HG03565 (cell line): ENCODE measurements around the gene KATNAL2.
"Not testable (repeated sequence)": the region's sequence is repeated elsewhere in the genome, so short reads cannot be mapped to it uniquely, and the experiment has no call there.

ENCODE experiments used
- ATAC-seq: cut with Tn5 transposase; IDR thresholded peaks from one replicate; pipeline ENCODE4 v1.9.1; 2021; ENCODE audit warnings: mild to moderate bottlenecking, moderate library complexity; ENCODE audit not compliant: unreplicated experiment

Gene KATNAL2

GRCh38 chr18:46939337-46939963, 22.0 kb downstream of the KATNAL2 start:
- no peak for ATAC-seq

- ATAC-seq, result no peak
Observed at GRCh38 chr18:46939998-46940571, 22.7 kb downstream of the KATNAL2 start.

DNA sequence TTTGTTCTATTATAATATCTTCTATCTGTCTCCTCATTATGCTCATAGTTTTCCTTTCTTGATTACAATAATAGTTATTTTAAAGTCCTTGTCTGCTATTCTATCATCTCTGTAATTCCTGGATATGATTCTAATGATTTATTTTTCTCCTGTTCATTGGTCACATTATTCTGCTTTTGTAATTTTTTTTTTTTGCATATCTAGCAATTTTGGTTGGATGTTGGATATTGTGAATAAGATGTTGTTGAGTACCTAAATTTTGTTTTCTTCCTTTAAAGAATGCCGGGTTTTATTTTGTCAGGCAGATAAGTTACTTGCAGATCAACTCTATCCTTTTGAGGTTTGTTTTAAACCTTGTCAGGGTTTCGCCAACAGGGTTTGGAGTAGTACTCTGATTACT, 25.2 kb downstream of the KATNAL2 start:
- no peak for ATAC-seq

DNA sequence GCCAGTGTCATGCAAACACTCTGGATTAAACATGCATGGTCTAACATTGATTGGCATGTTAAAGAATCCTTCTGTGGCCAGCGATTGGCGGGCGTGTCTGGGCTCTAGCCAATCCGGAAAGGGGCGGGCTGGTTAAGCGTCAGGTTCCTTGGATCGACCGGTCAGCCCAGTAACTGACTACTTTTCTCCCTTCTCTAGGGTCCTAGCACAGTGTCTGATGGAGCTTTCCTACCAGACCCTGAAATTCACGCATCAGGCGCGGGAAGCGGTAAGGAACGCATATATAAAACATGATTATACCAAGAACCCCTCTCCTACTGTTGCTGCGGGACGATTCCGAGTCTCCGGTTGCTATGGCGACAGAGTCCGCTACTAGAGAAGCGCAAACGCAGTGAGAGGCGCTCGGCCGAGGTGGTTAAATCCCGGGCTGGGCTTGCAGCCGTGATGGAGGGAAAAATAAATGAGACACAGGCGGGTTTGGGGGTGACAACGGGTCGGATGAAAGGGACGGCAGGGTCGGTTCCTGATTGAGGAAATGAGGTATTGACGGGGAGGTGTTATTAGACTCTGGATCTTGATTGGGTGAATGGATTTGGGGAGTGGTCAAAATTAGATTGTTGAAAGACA, 29.4 kb downstream of the KATNAL2 start:
- peak; percentile 88 for ATAC-seq

DNA sequence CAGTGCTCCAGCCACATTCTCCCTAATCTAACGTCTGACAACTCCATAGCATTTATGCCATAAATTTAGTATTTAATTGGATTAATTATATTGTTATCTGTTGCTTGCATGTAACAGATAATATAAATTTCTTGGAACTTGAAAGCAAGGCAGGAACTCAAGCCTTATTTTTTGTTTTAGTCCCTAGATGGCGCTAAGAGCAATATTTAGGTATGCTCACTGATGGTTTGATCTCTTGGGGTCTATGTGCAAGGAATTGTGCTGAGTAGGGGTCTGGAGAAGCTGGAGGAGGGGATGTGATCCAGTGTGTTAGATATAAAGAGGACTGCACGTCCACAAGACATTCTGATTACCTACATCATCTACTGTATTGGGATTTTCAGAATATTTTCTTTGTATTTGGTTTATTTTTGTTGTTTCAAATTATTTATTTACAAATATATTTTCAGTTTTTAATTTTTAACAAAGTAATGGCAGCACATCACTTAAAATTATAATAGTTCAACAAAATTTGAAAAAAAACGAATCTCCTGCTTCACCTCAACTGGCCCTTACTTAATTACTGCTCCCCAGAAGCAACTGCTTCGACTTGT, 32.8 kb downstream of the KATNAL2 start:
- ATAC-seq, result no peak

DNA sequence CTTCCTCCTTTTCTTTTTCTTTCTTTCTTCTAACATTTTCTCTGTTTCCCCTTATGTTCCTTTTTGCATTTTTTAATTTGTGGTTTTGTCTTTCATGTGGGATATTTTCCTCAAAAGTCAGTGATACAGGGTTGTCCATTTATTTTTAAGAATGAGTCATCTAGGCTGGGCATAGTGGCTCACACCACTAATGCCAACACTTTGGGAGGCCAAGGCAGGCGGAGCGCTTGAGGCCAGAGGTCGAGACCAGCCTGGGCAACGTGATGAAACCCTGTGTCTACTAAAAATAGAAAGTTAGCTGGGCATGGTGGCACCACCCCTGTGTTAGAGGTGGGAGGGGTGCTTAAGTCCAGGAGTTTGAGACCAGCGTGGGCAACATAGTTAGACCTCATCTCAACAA, 35.8 kb downstream of the KATNAL2 start:
- ATAC-seq, result no peak

- ATAC-seq, result no peak
Observed at GRCh38 chr18:46958209-46958608, 40.8 kb downstream of the KATNAL2 start.

GRCh38 chr18:46963656-46964578, 46.5 kb downstream of the KATNAL2 start:
- not testable (repeated sequence) for ATAC-seq

DNA sequence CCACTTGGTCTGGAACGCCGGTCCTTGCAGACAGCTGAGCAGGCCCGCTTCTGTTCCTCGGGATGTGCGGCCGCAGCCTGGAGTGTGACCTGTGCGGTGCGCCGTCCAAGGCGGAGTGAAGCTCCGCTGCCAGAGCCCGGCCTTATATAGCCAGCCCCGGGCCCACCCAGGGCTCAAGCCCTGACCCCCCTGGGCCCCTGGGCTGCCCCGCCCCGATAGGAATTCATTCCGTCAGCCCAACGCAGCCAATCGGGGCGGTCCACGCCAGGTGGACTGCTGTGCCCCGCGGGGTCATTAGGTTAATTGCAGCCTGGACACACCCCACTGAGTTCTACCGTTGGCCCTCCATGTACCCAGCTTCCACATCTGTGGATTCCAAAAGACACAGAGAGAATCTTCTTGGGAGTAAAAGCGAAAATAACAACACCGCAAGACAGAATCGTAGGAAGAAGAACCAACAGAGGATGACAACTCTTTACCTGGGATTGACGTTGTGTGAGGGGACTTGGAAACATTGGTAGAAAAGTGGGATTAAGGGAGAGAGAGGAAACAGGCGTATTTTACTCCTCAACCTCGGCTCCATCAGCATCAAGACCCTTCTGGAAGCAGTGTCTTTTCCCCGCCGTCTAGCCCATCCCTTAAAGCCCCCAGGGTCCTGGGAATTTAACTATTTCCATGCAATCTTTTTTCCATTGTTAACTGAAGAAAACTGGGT, 47.3 kb downstream of the KATNAL2 start:
- ATAC-seq, result not testable (repeated sequence)

DNA sequence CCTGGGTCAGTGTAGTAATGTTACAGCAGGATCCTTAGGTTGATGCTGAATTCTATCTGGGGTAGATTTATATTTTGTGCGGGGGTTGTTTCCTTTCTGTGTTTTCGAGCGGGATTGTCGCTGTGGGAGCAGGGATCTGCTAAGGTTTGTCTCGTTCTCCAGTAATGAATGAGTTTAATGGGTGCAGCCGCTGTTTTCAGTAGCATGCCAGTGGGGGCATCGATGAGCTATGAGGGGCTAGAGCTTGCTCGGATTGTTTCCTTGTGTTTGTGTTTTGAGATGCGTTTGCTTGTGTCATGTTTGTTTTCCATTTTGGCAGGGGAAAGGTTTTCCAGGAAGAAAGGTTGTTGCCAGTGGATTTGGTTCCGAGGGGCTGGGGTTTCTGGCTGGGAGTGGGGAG, 48.9 kb downstream of the KATNAL2 start:
- ATAC-seq, result not testable (repeated sequence)

- ATAC-seq, result not testable (repeated sequence)
Observed at GRCh38 chr18:46969551-46969950, 52.1 kb downstream of the KATNAL2 start.

DNA sequence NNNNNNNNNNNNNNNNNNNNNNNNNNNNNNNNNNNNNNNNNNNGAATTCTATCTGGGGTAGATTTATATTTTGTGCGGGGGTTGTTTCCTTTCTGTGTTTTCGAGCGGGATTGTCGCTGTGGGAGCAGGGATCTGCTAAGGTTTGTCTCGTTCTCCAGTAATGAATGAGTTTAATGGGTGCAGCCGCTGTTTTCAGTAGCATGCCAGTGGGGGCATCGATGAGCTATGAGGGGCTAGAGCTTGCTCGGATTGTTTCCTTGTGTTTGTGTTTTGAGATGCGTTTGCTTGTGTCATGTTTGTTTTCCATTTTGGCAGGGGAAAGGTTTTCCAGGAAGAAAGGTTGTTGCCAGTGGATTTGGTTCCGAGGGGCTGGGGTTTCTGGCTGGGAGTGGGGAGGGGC, 102.5 kb downstream of the KATNAL2 start:
- not testable (repeated sequence) for ATAC-seq

- not testable (repeated sequence) for ATAC-seq
Observed at GRCh38 chr18:47020757-47021156, 103.4 kb downstream of the KATNAL2 start.

DNA sequence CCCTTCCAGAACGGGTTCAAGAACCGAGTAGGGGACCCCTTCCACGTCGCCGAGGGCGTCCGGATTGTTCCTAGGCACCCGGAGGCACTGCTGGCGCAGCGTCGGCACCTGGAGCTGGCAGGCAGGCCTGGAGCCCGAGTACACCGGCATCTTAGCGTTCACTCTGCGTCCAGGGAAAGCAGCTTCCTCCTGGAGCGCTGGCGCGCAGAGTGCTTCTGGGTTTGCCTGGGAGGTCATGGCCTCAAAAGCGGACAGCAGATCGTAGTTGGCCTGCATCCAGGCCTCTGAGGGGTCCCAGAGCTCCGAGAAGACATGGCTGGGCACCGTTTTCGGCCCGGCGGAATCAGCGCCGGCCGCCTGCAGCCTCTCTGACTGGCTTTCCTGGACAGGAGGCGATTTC, 105.4 kb downstream of the KATNAL2 start:
- not testable (repeated sequence) for ATAC-seq

GRCh38 chr18:47023769-47024465, 106.5 kb downstream of the KATNAL2 start:
- not testable (repeated sequence) for ATAC-seq

DNA sequence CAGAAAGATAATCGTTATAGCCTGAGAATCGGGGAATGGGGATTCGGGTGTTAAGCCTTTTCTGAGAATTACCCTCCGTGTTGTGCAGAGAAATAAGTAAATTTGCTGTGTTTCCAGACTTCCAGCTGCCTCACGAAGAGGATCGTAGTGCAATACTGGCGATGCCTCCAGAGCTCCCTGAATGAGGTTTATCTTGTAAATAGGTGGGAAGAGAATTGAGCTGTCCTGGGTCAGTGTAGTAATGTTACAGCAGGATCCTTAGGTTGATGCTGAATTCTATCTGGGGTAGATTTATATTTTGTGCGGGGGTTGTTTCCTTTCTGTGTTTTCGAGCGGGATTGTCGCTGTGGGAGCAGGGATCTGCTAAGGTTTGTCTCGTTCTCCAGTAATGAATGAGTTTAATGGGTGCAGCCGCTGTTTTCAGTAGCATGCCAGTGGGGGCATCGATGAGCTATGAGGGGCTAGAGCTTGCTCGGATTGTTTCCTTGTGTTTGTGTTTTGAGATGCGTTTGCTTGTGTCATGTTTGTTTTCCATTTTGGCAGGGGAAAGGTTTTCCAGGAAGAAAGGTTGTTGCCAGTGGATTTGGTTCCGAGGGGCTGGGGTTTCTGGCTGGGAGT, 108.3 kb downstream of the KATNAL2 start:
- ATAC-seq, result not testable (repeated sequence)

DNA sequence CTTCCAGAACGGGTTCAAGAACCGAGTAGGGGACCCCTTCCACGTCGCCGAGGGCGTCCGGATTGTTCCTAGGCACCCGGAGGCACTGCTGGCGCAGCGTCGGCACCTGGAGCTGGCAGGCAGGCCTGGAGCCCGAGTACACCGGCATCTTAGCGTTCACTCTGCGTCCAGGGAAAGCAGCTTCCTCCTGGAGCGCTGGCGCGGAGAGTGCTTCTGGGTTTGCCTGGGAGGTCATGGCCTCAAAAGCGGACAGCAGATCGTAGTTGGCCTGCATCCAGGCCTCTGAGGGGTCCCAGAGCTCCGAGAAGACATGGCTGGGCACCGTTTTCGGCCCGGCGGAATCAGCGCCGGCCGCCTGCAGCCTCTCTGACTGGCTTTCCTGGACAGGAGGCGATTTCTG, 111.3 kb downstream of the KATNAL2 start:
- not testable (repeated sequence) for ATAC-seq

- not testable (repeated sequence) for ATAC-seq
Observed at GRCh38 chr18:47029684-47030353, 112.4 kb downstream of the KATNAL2 start.

GRCh38 chr18:47030887-47031286, 113.5 kb downstream of the KATNAL2 start:
- not testable (repeated sequence) for ATAC-seq
